A673 (cell line): ENCODE data around the gene TSPAN14. TPM values are rescaled to one million over a fixed set of nuclear protein-coding genes. Genes with fewer than 3 reads are reported as not detected.

ENCODE experiments used
- BruUV-seq: library from RNA; stranded (reverse); fragments of 400-500 nt; replicated peaks from 2 replicates; lab custom pipeline; 2021; lab: Mats Ljungman, UMichigan
- CTCF ChIA-PET: fragments of 300-600 bp; sonication (Branson Sonifier 250); formaldehyde crosslinking; loops from one replicate; lab custom pipeline; 2022; ENCODE audit warnings: antibody characterized with exemption; lab: Charles Lee
- POLR2A ChIA-PET: fragments of 300-600 bp; sonication (Branson Sonifier 250); formaldehyde crosslinking; loops from one replicate; lab custom pipeline; 2022; ENCODE audit warnings: antibody characterized with exemption; ENCODE audit not compliant: low non-redundant PET; lab: Charles Lee
- DNase-seq: peaks from one replicate; pipeline ENCODE4 v3.0.0-alpha.2; 2015; ENCODE audit warnings: low spot score
- H3K27ac ChIP-seq: fragments of 200-600 bp; sonication (generic); 2 replicates; pipeline ENCODE4 v1.5.1; 2016; ENCODE audit warnings: mixed run types, low read depth, mild to moderate bottlenecking, mixed read lengths, antibody characterized with exemption, low read length; ENCODE audit not compliant: poor library complexity, severe bottlenecking
- H3K27me3 ChIP-seq: fragments of 200-600 bp; sonication (generic); replicated peaks from 2 replicates; pipeline ENCODE4 v1.6.1; 2017; ENCODE audit warnings: mixed run types, low read depth, mild to moderate bottlenecking, mixed read lengths, antibody characterized with exemption, low read length; ENCODE audit not compliant: insufficient read depth, poor library complexity
- H3K36me3 ChIP-seq: fragments of 200-600 bp; sonication (generic); 2 replicates; pipeline ENCODE4 v1.6.1; 2016; ENCODE audit warnings: mixed run types, mild to moderate bottlenecking, mixed read lengths, antibody characterized with exemption, low read length; ENCODE audit not compliant: insufficient read depth, poor library complexity, severe bottlenecking
- H3K4me1 ChIP-seq: fragments of 200-600 bp; sonication (generic); 2 replicates; pipeline ENCODE4 v1.6.1; 2017; ENCODE audit warnings: mixed run types, mild to moderate bottlenecking, mixed read lengths, antibody characterized with exemption, low read length; ENCODE audit not compliant: insufficient read depth, poor library complexity, severe bottlenecking
- H3K4me3 ChIP-seq: fragments of 200-600 bp; sonication (generic); 2 replicates; pipeline ENCODE4 v1.5.1; 2016; ENCODE audit warnings: low read depth, mixed run types, mild to moderate bottlenecking, mixed read lengths, low read length; ENCODE audit not compliant: poor library complexity, severe bottlenecking
- H3K9me3 ChIP-seq: fragments of 200-600 bp; sonication (generic); 2 replicates; pipeline ENCODE4 v1.6.1; 2016; ENCODE audit warnings: mixed run types, low read depth, mild to moderate bottlenecking, mixed read lengths, antibody characterized with exemption, low read length; ENCODE audit not compliant: poor library complexity, severe bottlenecking
- EZH2 ChIP-seq: fragments of 200-600 bp; sonication (generic); IDR thresholded peaks from 2 replicates; pipeline ENCODE4 v1.6.1; 2017; ENCODE audit warnings: borderline replicate concordance, low read depth, mild to moderate bottlenecking, mixed read lengths, antibody characterized with exemption, low read length; ENCODE audit not compliant: poor library complexity, severe bottlenecking
- intact Hi-C: fragments of 100-400 bp; cut with micrococcal nuclease; formaldehyde crosslinking; loops from one replicate; pipeline ENCODE4 v1.10.0; 2022; ENCODE audit not compliant: unreplicated experiment
- total RNA-seq: library from RNA; stranded (reverse); gene quantifications from 2 replicates; pipeline ENCODE4 v1.2.3, GENCODE V29; 2021
- TF ChIP-seq, protein P1 (sequence below): fragments of 300-800, 200-600 bp; sonication (generic); conservative IDR thresholded peaks from 2 replicates; pipeline ENCODE4 v1.5.1; 2017; ENCODE audit warnings: low read depth, mild to moderate bottlenecking, antibody characterized with exemption, low read length, moderate library complexity, mixed read lengths

TSPAN14 gene
- total RNA-seq, 1 experiment from 2014 or later = 50.4 TPM

DNA sequence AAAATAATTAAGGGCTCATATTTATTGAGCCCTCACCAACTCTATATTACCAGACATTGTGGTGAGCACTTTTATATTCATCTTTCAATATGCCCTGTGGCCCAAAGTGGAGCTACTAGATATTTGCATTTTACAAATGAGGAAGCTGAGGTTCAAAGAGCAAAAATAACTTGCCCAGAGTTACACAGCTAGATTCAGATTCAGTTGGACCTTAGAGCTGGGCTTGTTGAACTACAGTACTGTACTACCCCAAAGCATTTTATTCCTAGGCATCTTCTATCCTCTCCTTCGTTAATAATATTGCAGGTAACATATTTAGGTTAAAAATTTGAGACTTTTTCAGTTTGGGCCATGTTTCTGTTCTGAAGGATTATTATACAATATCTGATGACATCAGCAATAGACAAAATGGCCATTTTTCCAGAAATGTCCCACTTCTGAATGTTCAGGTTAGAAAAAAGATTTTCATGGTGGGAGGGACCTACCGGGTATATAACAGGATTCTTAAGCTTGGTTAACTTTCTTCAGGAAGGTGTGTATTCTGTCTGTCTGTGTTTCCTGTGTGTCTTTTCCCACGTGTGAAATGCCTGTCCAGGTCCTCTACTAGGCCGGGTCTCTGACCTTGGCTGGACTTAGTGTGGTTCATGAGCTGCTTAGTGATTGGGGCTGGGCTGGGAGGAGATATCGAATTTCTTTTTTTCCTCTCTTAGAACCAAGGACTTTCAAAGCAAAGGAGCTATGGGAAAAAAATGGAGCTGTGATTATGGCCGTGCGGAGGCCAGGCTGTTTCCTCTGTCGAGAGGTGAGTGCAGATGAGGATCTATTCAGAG is 32.2 kb upstream of the TSPAN14 start:
- H3K9me3 ChIP-seq = no peaks in the 10 kb centered on the region
- no peak for DNase-seq
- no peak overlapping the region for H3K4me3 ChIP-seq
- H3K27me3 ChIP-seq = no peaks in the 10 kb centered on the region
- intact Hi-C loops = no loop called here
- ChIA-PET CTCF (no interaction called here), POLR2A (no interaction called here)
- BruUV-seq = no TSS peak
- peaks cover under 1% of the 10 kb centered on the region for H3K4me1 ChIP-seq
- no peak overlapping the region for H3K27ac ChIP-seq
- TF ChIP-seq EZH2 = no peak
- TF ChIP-seq, protein P1, sequence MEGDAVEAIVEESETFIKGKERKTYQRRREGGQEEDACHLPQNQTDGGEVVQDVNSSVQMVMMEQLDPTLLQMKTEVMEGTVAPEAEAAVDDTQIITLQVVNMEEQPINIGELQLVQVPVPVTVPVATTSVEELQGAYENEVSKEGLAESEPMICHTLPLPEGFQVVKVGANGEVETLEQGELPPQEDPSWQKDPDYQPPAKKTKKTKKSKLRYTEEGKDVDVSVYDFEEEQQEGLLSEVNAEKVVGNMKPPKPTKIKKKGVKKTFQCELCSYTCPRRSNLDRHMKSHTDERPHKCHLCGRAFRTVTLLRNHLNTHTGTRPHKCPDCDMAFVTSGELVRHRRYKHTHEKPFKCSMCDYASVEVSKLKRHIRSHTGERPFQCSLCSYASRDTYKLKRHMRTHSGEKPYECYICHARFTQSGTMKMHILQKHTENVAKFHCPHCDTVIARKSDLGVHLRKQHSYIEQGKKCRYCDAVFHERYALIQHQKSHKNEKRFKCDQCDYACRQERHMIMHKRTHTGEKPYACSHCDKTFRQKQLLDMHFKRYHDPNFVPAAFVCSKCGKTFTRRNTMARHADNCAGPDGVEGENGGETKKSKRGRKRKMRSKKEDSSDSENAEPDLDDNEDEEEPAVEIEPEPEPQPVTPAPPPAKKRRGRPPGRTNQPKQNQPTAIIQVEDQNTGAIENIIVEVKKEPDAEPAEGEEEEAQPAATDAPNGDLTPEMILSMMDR = no peak
- peaks cover 49% of the 10 kb centered on the region for H3K36me3 ChIP-seq

DNA sequence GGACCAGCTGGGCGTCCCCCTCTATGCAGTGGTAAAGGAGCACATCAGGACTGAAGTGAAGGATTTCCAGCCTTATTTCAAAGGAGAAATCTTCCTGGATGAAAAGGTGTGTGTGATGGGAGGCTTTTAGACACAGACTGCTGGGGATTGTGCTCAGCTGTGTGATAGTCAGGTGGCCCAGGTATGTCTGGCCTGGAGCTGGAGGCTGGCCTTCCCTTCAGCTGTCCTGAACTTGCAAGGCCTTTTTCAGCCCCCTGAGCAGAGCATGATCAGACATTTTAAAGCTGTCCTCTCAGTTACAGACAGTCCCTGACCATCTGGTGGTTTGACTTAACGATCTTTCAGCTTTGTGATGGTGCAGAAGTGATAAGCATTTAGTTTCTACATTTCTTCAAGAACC is 28.2 kb upstream of the TSPAN14 start:
- Histone ChIP-seq H3K27ac (no peak overlapping the region), H3K4me1 (no peaks in the 10 kb centered on the region), H3K4me3 (no peak overlapping the region), H3K9me3 (no peaks in the 10 kb centered on the region), H3K36me3 (peaks cover 76% of the 10 kb centered on the region), H3K27me3 (no peaks in the 10 kb centered on the region)
- intact Hi-C loops = no loop called here
- no TSS peak for BruUV-seq
- ChIA-PET CTCF (no interaction called here), POLR2A (no interaction called here)
- no peak for TF ChIP-seq EZH2
- TF ChIP-seq, protein P1 = no peak
- no peak for DNase-seq

DNA sequence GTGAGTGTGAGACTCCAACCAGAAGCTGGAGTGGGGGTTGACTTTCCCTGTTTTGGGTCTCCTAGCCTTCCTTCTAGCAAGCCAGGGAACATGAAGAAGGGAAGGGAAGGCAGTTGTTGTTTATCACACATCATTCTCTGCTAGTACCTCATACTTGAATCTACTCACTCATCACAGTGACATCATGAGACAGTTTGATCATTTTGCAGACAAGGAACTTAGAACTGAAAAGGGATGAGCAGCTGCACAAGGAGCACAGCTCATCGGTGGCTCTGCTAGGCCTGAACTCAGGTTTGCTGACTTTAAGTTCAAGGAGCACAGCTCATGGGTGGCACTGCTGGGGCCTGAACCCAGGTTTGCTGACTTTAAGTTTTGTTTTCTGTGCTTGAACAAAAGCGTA is 26.6 kb upstream of the TSPAN14 start:
- no TSS peak for BruUV-seq
- DNase-seq = no peak
- no peaks in the 10 kb centered on the region for H3K27me3 ChIP-seq
- intact Hi-C loops = no loop called here
- H3K36me3 ChIP-seq = peaks cover 74% of the 10 kb centered on the region
- no peak overlapping the region for H3K27ac ChIP-seq
- H3K9me3 ChIP-seq = no peaks in the 10 kb centered on the region
- POLR2A ChIA-PET = no interaction called here
- H3K4me1 ChIP-seq = no peaks in the 10 kb centered on the region
- H3K4me3 ChIP-seq = no peak overlapping the region
- TF ChIP-seq, protein P1 = no peak
- no peak for TF ChIP-seq EZH2
- CTCF ChIA-PET = no interaction called here
